ENCODE results near the gene UAP1L1.

GRCh38 chr9:137064027-137064879 lies 13.1 kb upstream of the UAP1L1 start:
- TF ChIP-seq CTCF (IDR thresholded peaks at IDR 0.05), result peak; percentile 87 to 94 (median 92)
- peak in 1 of 2 donors; percentile 9 for TF ChIP-seq POLR2A (IDR thresholded peaks at IDR 0.05)
